Epithelial cell of esophagus (primary cell): Measurements from ENCODE around the gene GRAMD2A.

Source experiments
- DNase-seq: peaks from one replicate; pipeline ENCODE4 v3.0.0; 2010; ENCODE audit warnings: low read depth
- H3K4me3 ChIP-seq: 2 replicates; pipeline ENCODE4 v1.5.1; 2011; ENCODE audit warnings: mild to moderate bottlenecking, low read length, control low read depth
- TF ChIP-seq, protein P1 (sequence below): IDR thresholded peaks from 2 replicates; pipeline ENCODE4 v1.5.1; 2011; ENCODE audit warnings: low read depth, mild to moderate bottlenecking, low read length, control low read depth, inconsistent platforms; ENCODE audit not compliant: insufficient read depth; ENCODE audit errors: missing control alignments

GRAMD2A gene

DNA sequence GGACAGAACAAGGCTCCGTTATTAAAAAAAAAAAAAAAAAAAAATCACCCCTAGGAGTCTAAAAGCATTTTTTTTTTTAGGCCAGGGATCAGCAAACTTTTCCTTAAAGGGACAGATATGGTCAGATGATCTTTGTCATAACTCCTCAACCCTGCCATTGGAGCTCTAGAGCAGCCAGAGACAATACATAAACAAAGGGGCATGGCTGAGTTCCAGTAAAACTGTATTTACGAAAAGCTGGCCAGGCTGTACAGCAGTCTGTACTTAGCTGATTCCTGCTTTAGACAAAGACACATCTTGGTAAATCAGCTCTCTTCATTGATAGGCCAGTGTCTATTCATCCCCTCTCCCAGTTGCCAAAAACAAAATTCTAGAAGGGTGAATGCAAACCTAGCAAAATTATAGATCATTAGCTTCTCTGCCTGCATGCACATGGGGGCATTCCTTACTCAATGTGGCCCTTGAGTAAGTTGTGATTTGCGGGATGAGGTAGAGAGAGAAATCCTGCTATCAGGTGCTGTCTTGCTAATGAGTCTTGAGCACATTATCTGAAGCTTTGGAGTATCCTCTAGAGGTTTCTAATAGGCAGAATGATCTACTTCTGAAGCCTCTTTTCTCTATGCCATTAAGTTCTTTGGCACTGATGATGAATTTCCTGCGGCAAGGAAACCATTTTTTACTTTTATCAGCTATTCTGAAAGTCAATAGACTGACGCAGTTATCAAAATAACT is 44.2 kb downstream of the GRAMD2A start:
- no peak for DNase-seq
- TF ChIP-seq, protein P1, sequence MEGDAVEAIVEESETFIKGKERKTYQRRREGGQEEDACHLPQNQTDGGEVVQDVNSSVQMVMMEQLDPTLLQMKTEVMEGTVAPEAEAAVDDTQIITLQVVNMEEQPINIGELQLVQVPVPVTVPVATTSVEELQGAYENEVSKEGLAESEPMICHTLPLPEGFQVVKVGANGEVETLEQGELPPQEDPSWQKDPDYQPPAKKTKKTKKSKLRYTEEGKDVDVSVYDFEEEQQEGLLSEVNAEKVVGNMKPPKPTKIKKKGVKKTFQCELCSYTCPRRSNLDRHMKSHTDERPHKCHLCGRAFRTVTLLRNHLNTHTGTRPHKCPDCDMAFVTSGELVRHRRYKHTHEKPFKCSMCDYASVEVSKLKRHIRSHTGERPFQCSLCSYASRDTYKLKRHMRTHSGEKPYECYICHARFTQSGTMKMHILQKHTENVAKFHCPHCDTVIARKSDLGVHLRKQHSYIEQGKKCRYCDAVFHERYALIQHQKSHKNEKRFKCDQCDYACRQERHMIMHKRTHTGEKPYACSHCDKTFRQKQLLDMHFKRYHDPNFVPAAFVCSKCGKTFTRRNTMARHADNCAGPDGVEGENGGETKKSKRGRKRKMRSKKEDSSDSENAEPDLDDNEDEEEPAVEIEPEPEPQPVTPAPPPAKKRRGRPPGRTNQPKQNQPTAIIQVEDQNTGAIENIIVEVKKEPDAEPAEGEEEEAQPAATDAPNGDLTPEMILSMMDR = no peak
- H3K4me3 ChIP-seq = no peak overlapping the region

DNA sequence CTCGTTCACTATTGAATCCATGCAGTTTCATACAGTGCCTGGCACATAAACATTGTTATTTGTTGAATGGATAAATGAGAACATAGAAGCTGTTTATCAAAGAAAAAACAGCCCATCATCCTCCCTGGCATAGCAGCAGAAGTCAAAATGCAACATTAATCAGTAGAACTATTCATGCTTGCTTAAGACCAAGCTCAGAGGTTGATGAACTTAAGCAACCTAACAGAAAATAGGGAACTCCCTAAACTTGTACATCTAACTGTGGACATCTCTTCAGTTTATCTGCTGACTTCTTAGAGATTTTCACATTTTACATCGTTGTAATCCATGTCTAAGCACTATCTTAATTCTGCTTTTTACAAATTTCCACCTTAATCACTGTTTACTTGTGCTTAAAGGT is 50.2 kb downstream of the GRAMD2A start:
- H3K4me3 ChIP-seq = no peak overlapping the region
- TF ChIP-seq, protein P1 = no peak
- no peak for DNase-seq

DNA sequence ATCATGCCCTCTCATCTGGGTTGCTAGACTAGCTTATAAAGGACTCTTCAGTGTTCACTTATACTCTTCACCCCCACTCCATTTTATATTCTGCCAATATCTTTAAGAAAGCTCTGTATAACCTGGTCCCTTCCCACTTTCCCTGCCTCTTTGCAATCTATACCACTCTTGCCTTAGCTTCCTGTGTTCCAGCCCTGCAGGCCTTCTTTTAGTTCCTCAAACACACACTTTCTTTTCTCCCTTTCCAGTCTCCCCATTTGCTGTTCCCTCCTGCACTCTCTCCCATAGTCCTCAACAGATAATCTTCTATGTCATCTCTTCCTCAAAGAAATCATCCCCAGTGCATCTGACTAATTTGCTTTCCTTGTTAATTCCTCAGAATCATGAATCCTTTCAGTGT is 50.7 kb downstream of the GRAMD2A start:
- no peak overlapping the region for H3K4me3 ChIP-seq
- DNase-seq = no peak
- TF ChIP-seq, protein P1 = no peak

DNA sequence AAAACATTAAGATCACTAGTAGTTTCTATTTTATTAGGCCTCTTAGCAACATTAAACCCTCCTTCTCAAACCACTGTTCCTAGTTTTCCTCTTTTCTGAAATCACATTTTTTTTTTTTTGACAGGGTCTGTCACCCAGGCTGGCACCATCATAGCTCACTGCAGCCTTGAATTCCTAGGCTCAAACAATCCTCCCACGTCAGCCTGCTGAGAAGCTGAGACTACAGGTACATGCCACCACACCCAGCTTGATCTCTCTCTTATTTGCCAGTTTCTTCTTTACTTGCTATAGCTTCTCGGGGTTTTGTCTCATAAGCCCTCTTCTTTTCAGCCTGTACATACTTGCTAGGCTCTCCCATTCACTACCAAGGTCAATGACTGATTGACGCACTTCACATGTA is 51.4 kb downstream of the GRAMD2A start:
- no peak overlapping the region for H3K4me3 ChIP-seq
- TF ChIP-seq, protein P1 = no peak
- no peak for DNase-seq

DNA sequence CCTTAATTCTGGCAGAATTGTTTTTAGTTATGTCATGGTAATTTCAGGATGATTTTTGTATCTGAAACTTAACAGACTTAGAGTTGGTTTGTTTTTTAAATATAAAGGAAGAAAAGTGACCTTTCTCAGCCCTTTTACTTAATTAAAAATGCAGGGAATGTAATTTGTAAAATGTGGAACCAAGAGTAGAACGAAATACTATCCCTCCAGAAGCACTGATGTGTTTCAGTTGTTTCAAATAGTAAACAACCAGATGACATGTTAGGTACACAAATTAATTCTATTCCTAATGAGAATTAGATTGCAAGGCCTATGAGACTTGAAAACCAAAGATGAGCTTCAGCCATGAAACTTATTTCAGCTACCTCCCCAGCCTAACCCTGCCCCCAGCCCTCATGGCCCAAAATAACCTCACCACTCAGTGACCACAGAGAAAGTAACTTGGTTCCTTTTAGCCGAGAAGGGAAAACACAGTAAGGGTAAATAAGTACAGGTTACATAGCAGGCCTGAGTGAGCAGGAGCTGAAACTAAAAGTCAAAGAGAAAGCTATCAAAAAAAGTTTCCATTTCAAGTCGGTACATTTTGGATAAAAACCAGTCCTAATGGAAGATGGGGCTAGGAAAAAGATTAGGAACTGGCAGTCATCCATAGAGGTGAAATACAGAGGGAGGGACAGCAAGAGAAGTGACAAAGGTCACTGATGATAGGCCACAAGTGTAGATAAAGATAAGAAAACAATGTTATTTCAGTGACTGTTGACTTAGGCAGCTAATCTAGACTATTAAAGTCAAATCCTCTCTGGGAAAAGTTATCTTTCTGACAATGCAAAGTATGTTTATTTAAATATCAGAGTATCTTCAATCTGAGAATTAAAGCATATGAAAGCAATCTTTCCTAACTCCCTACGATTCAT is 56.2 kb downstream of the GRAMD2A start:
- DNase-seq = no peak
- TF ChIP-seq, protein P1 = no peak
- H3K4me3 ChIP-seq = no peak overlapping the region

DNA sequence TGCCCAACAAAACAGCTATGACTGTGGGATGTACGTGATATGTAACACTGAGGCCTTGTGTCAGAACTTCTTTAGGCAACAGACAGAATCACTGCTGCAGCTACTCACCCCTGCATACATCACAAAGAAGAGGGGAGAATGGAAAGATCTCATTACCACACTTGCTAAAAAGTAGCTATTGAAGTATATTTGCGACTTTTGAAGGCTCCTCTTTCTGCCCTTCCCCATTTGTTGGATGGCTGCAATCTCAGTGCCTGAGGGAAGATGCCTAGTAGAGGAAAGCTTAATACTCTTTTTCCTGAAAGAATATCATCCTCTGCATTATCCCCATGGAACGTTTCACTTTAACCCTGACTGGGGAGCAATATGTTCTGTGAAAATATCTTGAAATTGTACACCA is 57.5 kb downstream of the GRAMD2A start:
- TF ChIP-seq, protein P1 = no peak
- no peak for DNase-seq
- H3K4me3 ChIP-seq = no peak overlapping the region

DNA sequence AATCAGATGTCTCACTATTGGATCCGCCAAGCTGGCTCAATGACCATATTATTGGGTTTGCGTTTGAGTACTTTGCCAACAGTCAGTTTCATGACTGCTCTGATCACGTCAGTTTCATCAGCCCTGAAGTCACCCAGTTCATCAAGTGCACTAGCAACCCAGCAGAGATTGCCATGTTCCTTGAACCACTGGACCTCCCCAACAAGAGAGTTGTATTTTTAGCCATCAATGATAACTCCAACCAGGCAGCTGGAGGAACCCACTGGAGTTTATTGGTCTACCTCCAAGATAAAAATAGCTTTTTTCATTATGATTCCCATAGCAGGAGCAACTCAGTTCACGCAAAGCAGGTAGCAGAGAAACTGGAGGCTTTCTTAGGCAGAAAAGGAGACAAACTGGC is 57.9 kb downstream of the GRAMD2A start:
- no peak overlapping the region for H3K4me3 ChIP-seq
- TF ChIP-seq, protein P1 = no peak

More for the DNA sequence above, 57.9 kb downstream of the GRAMD2A start:
- DNase-seq = no peak
